Kidney epithelial cell (primary cell): ENCODE results near the gene LARP4B. TPM values are rescaled to one million over a fixed set of nuclear protein-coding genes. Genes with fewer than 3 reads are reported as not detected.

ENCODE experiments used
- DNase-seq: peaks from one replicate; pipeline ENCODE4 v3.0.0-alpha.2; 2010; ENCODE audit warnings: low read depth
- H3K27me3 ChIP-seq: 2 replicates; pipeline ENCODE4 v1.6.0; 2011; ENCODE audit warnings: low read length; ENCODE audit not compliant: control insufficient read depth, insufficient read depth
- H3K36me3 ChIP-seq: 2 replicates; pipeline ENCODE4 v1.5.1; 2011; ENCODE audit warnings: low read length; ENCODE audit not compliant: control insufficient read depth, insufficient read depth
- H3K4me3 ChIP-seq: 2 replicates; pipeline ENCODE4 v1.5.1; 2011; ENCODE audit warnings: low read depth, mild to moderate bottlenecking, control low read depth, low read length
- total RNA-seq: library from RNA; depleted of rRNA; stranded (reverse); fragments of >200 nt; gene quantifications from 2 replicates; pipeline ENCODE4 v1.2.3, GENCODE V29; 2015
- TF ChIP-seq, protein P1 (sequence below): IDR thresholded peaks from 2 replicates; pipeline ENCODE4 v1.5.1; 2011; ENCODE audit warnings: mild to moderate bottlenecking, moderate library complexity, low read length, control low read depth, inconsistent platforms; ENCODE audit not compliant: insufficient read depth, poor library complexity, severe bottlenecking

Gene LARP4B
- total RNA-seq, 1 donor from 2014 or later: 64.0 TPM

DNA sequence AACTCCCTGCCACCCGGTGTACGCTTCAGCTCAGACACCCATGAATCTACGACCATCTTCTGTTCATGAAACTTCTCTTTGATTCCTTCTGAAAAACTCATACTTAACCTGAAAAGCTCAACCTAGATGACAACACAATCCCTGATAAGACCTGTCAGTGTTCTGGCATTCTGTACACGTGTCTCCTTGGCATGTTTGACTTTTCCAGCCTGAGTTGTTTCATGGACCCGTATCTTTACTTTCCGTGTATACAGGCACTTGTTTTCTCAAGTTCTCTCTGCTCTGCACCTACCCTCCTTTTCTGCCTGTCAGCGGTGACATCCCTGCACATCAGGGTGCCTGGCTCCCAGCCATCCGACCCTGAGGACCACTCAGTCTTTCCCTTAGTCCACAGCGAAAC lies 103.3 kb downstream of the LARP4B start:
- H3K27me3 ChIP-seq: no peaks in the 10 kb centered on the region

DNA sequence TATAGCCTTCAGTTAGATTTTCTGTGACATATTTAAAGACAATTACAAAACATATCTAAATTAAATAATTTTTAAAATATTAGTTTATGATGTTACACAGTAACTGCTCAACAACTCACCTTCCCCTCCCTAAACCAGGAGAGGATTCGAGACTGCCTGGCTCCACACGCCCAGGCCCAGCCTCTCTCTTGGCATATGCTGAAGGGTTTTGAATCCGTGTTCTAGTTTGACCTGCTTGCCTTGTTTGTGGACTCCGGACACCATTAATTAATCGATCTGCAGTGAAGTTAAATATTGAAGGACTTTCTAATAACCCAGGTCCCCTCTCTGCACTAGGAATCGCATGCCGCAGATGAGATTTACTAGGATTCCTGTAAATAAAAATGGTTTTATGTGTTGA lies 106.6 kb downstream of the LARP4B start:
- peaks cover 13% of the 10 kb centered on the region for H3K36me3 ChIP-seq
- DNase-seq: no peak
- TF ChIP-seq, protein P1, sequence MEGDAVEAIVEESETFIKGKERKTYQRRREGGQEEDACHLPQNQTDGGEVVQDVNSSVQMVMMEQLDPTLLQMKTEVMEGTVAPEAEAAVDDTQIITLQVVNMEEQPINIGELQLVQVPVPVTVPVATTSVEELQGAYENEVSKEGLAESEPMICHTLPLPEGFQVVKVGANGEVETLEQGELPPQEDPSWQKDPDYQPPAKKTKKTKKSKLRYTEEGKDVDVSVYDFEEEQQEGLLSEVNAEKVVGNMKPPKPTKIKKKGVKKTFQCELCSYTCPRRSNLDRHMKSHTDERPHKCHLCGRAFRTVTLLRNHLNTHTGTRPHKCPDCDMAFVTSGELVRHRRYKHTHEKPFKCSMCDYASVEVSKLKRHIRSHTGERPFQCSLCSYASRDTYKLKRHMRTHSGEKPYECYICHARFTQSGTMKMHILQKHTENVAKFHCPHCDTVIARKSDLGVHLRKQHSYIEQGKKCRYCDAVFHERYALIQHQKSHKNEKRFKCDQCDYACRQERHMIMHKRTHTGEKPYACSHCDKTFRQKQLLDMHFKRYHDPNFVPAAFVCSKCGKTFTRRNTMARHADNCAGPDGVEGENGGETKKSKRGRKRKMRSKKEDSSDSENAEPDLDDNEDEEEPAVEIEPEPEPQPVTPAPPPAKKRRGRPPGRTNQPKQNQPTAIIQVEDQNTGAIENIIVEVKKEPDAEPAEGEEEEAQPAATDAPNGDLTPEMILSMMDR: no peak

More for the DNA sequence above, 103.3 kb downstream of the LARP4B start:
- TF ChIP-seq, protein P1: no peak
- Histone ChIP-seq H3K36me3 (peaks cover 3% of the 10 kb centered on the region), H3K4me3 (no peak overlapping the region)
- no peak for DNase-seq

DNA sequence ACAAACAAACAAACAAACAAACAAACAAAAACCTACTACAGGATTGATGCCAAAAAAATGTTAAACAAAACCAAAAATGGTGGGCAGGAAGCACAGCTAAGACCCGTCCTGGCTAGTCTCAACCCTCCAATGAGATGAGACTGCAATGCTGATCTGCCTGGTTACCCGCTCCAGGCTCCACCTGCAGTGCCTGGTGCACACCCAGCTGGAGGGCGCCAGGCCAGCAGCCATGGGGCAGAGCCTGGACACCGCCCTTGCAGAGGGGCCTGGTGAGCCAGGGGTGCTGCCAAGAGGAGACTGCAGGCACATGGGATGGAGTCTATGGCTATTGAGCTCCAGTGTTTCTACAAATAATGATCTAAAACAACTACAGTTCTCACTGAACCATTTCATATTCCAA lies 107.0 kb downstream of the LARP4B start:
- DNase-seq: no peak
- Histone ChIP-seq H3K36me3 (peaks cover 13% of the 10 kb centered on the region), H3K27me3 (no peaks in the 10 kb centered on the region), H3K4me3 (no peak overlapping the region)
- TF ChIP-seq, protein P1: no peak

More for the DNA sequence above, 106.6 kb downstream of the LARP4B start:
- H3K4me3 ChIP-seq: no peak overlapping the region
- no peaks in the 10 kb centered on the region for H3K27me3 ChIP-seq

DNA sequence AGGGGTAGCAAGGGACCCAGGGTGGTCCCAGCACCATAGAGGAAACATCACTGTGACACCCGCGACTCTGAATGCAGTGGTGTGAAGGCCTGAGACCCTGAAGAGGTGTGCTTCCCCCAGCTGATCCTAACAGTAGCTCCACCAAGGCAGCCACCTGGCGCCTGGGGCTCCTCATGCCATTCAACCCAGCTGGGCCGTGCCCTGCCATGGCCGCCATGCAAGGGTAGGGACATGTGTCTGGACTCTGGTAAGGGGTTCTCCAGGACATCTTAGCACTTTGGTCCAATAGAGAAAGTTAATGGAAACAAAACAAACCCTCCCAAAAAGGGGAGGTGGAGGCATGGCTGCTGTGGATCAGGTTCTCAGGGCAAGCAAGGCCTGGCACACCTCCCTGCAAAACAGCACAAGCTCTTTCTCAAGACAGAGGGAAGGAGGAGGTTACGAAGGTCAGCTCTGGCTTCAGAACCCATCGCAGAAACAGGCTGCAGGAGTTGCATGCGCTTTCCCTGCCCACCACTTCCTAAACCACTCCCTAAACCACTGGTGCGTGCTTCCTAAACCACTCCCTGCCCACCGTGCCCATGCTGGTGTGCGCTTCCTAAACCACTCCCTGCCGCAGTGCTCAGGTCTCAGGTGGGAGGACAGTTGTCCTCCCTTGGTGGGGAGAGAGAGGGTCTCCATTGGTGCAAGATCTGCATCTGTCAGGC lies 108.7 kb downstream of the LARP4B start:
- Histone ChIP-seq H3K36me3 (peaks cover 14% of the 10 kb centered on the region), H3K27me3 (no peaks in the 10 kb centered on the region), H3K4me3 (no peak overlapping the region)
- no peak for DNase-seq
- TF ChIP-seq, protein P1: no peak

DNA sequence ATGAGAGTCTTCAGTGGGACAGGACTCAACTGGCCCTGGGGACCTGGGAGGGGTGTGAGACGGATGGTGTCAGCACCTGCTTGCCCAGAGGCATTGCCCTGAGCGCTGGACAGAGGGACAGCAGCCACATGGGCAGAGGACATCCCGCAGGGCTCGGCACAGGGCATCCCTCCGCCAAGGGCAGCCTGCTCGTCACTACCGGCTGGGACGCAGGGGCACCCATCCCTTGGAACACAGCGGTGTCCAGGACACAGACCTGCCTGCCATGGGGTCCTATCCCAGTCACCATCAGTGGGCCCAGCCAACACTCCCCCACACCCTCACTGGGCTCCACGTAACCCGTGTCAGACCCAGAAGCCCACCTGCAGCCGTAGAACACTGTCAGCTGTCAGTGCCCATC lies 109.3 kb downstream of the LARP4B start:
- no peak for DNase-seq
- TF ChIP-seq, protein P1: no peak
- H3K4me3 ChIP-seq: no peak overlapping the region
- H3K36me3 ChIP-seq: peaks cover 15% of the 10 kb centered on the region
- no peaks in the 10 kb centered on the region for H3K27me3 ChIP-seq

DNA sequence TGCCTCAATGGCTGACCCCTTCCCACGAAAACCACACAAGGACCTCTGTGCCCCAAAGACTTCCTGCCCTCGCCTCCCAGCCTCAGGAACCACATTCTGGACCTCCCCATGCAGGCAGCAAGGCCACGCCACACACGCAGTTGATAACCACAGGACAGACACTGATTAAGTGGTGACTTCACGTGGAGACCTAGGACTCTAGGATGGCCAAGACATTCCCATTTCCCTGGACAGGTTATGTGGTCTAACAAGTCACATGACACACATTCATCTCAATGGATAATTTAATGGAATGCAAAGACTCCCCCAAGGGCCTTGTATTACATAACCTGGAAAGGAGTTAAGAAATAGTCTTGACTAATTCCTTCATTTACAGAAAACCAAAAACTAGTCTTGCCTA lies 110.2 kb downstream of the LARP4B start:
- no peak for DNase-seq
- no peaks in the 10 kb centered on the region for H3K27me3 ChIP-seq
- H3K36me3 ChIP-seq: peaks cover 15% of the 10 kb centered on the region
- no peak overlapping the region for H3K4me3 ChIP-seq
- TF ChIP-seq, protein P1: no peak
